Endothelial cell of umbilical vein (primary cell): ENCODE measurements around the gene RNU2-1. TPM values are rescaled to one million over a fixed set of nuclear protein-coding genes. Genes with fewer than 3 reads are reported as not detected.

Experiments
- BruUV-seq: library from RNA; stranded (reverse); fragments of 400-500 nt; replicated peaks from 2 replicates; lab custom pipeline; 2021; lab: Mats Ljungman, UMichigan
- CTCF ChIA-PET: fragments of 300-600, 350-600 bp; sonication (Branson Sonifier 250); formaldehyde crosslinking; loops from one replicate; lab custom pipeline; 2021; ENCODE audit warnings: antibody characterized with exemption, inconsistent platforms; lab: Charles Lee
- POLR2A ChIA-PET: fragments of 300-600, 350-600 bp; sonication (Branson Sonifier 250); formaldehyde crosslinking; loops from one replicate; lab custom pipeline; 2021; ENCODE audit warnings: antibody characterized with exemption, inconsistent platforms; lab: Charles Lee
- DNase-seq: peaks from one replicate; pipeline ENCODE4 v3.0.0-alpha.2; 2011; ENCODE audit warnings: low read depth, low spot score
- FAIRE-seq: peaks from 2 replicates; lab custom pipeline; 2011; peaks lifted over from hg19 to GRCh38; lab: Jason Lieb, UNC
- H2AFZ ChIP-seq: 2 replicates; pipeline ENCODE4 v1.6.0; 2012; ENCODE audit warnings: low read depth, low read length, control low read depth, inconsistent platforms
- H3K27ac ChIP-seq: 2 replicates; pipeline ENCODE4 v1.5.1; 2011; ENCODE audit warnings: low read depth, mild to moderate bottlenecking, control low read depth, low read length, moderate library complexity; ENCODE audit not compliant: insufficient read depth
- H3K27me3 ChIP-seq, 2 experiments: 2 replicates each; pipeline versions ENCODE4 v1.6.0 to v1.6.1; 2011; ENCODE audit warnings: low read length in 2 of 2, mixed read lengths in 1 of 2; ENCODE audit not compliant: control insufficient read depth in 2 of 2, insufficient read depth in 2 of 2
- H3K36me3 ChIP-seq, 2 experiments: 2 replicates in 1 of 2; 3 replicates in 1 of 2; pipeline ENCODE4 v1.5.1; 2011; ENCODE audit warnings: low read length in 2 of 2, mild to moderate bottlenecking in 1 of 2, moderate library complexity in 1 of 2; ENCODE audit not compliant: control insufficient read depth in 2 of 2, insufficient read depth in 2 of 2; ENCODE audit errors: extremely low read depth in 1 of 2
- H3K4me1 ChIP-seq: 3 replicates; pipeline ENCODE4 v1.5.1; 2011; ENCODE audit warnings: mild to moderate bottlenecking, low read length; ENCODE audit not compliant: control insufficient read depth, insufficient read depth; ENCODE audit errors: extremely low read depth
- H3K4me2 ChIP-seq: 2 replicates; pipeline ENCODE4 v1.6.1; 2011; ENCODE audit warnings: low read length, control low read depth, mixed read lengths; ENCODE audit not compliant: insufficient read depth
- H3K4me3 ChIP-seq, 3 experiments: fragments of 200-600 bp in 1 of 3; sonication (generic), shearing (Covaris generic) in 1 of 3; replicated peaks in 1 of 3; 2 replicates each; pipeline ENCODE4 v1.5.1; 2011 to 2016; ENCODE audit warnings: control low read depth in 3 of 3, low read length in 3 of 3, mild to moderate bottlenecking in 2 of 3, inconsistent platforms in 1 of 3, low read depth in 1 of 3, moderate library complexity in 1 of 3; ENCODE audit not compliant: insufficient read depth in 1 of 3
- H3K79me2 ChIP-seq: 2 replicates; pipeline ENCODE4 v1.6.0; 2012; ENCODE audit warnings: low read length, inconsistent platforms; ENCODE audit not compliant: control insufficient read depth, insufficient read depth
- H3K9ac ChIP-seq: replicated peaks from 2 replicates; pipeline ENCODE3; 2011; ENCODE audit warnings: low read length, control low read depth; ENCODE audit not compliant: insufficient read depth; ENCODE audit errors: extremely low read depth
- H3K9me1 ChIP-seq: replicated peaks from 3 replicates; pipeline ENCODE4 v1.6.0; 2011; ENCODE audit warnings: mild to moderate bottlenecking, low read length; ENCODE audit not compliant: control insufficient read depth, insufficient read depth; ENCODE audit errors: extremely low read depth
- H3K9me3 ChIP-seq: replicated peaks from 2 replicates; pipeline ENCODE4 v1.5.1; 2012; ENCODE audit warnings: low read length, inconsistent platforms; ENCODE audit not compliant: control insufficient read depth, insufficient read depth
- H4K20me1 ChIP-seq: replicated peaks from 2 replicates; pipeline ENCODE3; 2011; ENCODE audit warnings: mild to moderate bottlenecking, low read length; ENCODE audit not compliant: control insufficient read depth, insufficient read depth; ENCODE audit errors: extremely low read depth
- CTCF ChIP-seq, 2 donors: IDR thresholded peaks; 1 replicate in 1 of 2; 2 replicates in 1 of 2; pipeline ENCODE4 v1.5.1; 2011; ENCODE audit warnings: low read length in 2 of 2, mild to moderate bottlenecking in 2 of 2, moderate library complexity in 2 of 2, control low read depth in 1 of 2, inconsistent platforms in 1 of 2, low read depth in 1 of 2; ENCODE audit not compliant: insufficient read depth in 1 of 2; ENCODE audit errors: extremely low read depth in 1 of 2
- EZH2 ChIP-seq: IDR thresholded peaks from 2 replicates; pipeline ENCODE4 v1.6.1; 2012; ENCODE audit warnings: borderline replicate concordance, low read depth, mild to moderate bottlenecking, moderate library complexity, low read length, inconsistent platforms; ENCODE audit not compliant: severe bottlenecking
- FOS ChIP-seq: IDR thresholded peaks from 2 replicates; pipeline ENCODE4 v1.6.1; 2011; ENCODE audit warnings: mild to moderate bottlenecking, low read length, moderate library complexity, borderline replicate concordance; ENCODE audit not compliant: insufficient read depth
- GATA2 ChIP-seq: IDR thresholded peaks from 2 replicates; pipeline ENCODE4 v1.7.0; 2011; ENCODE audit warnings: low read depth, mild to moderate bottlenecking, moderate library complexity, mixed read lengths, low read length; ENCODE audit not compliant: insufficient read length, insufficient read depth
- MYC ChIP-seq: IDR thresholded peaks from one replicate; pipeline ENCODE4 v1.6.1; 2011; ENCODE audit warnings: mild to moderate bottlenecking, low read depth, low read length
- POLR2A ChIP-seq: IDR thresholded peaks from 2 replicates; pipeline ENCODE4 v1.6.1; 2012; ENCODE audit warnings: low read depth, mild to moderate bottlenecking, control low read depth, low read length
- POLR2AphosphoS5 ChIP-seq: IDR thresholded peaks from 2 replicates; pipeline ENCODE4 v1.6.1; 2012; ENCODE audit warnings: low read depth, mild to moderate bottlenecking, control low read depth, low read length, moderate library complexity; ENCODE audit not compliant: insufficient read depth
- dilution Hi-C: fragments of 300-500 bp; cut with MboI; formaldehyde crosslinking; loops from one replicate; pipeline ENCODE4 v1.15.0; 2019; ENCODE audit warnings: low sequenced_read_pairs; ENCODE audit not compliant: extremely low pct_ligation_motif_present
- intact Hi-C: fragments of 100-400 bp; cut with micrococcal nuclease; formaldehyde crosslinking; loops from one replicate; pipeline ENCODE4 v1.10.0; 2022
- polyA plus RNA-seq, 4 experiments: library from polyadenylated mRNA; depleted of rRNA in 3 of 4; stranded (reverse) in 3 of 4; unstranded in 1 of 4; fragments of >200 nt; gene quantifications; 2 replicates each; pipeline versions ENCODE4 v1.2.1 to v1.2.3, GENCODE V29; 2011 to 2012; ENCODE audit warnings: missing spikeins in 1 of 4
- total RNA-seq: library from RNA; stranded (reverse); gene quantifications from 2 replicates; pipeline ENCODE4 v1.2.3, GENCODE V29; 2021
- TF ChIP-seq, protein P1 (sequence below): IDR thresholded peaks from 2 replicates; pipeline ENCODE4 v1.6.1; 2011; ENCODE audit not compliant: insufficient read depth, insufficient read length

RNU2-1 gene
- total and polyA plus RNA-seq, 2 donors (not counting 3 experiments of a cell fraction or from before 2014, with no cell fraction given): 3,596 TPM; not detected in 1

DNA sequence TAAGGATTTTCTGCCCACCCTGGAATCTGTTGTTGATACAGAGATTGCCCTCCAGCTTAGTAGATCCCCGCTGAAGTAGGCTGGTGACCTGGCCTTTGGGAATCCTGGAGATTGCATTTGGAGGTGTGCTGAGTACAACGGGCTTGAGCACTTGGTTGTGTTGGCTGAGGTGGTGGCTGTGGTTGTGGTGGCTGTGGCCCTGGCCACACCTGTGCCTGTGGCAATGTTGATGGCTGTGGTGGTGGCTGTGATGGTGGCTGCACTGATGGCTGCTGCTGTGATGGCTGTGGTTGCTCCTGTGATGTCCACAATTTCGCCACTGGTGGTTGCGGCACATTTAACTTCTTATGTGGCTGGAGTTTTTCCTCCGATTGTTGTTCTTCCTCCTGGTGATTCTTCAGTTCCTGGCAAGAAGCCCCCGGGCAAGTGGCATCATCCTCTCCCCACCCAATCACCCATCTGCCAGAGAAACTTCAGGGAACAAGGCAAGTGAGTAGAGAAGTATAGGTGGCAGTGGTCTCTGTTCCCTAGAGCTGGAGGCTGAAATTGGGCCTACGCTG is 9.6 kb downstream of the RNU2-1 start:
- CTCF ChIA-PET: no interaction called here
- intact Hi-C loops: no loop called here

More for the DNA sequence above, 9.6 kb downstream of the RNU2-1 start:
- Histone ChIP-seq H3K79me2 (no peaks in the 10 kb centered on the region), H3K9me1 (no peaks in the 10 kb centered on the region), H3K4me3 (no peak overlapping the region), H3K4me2 (no peak overlapping the region), H3K4me1 (no peaks in the 10 kb centered on the region), H3K36me3 (peaks cover 0 to 2% of the 10 kb centered on the region in 2 experiments), H3K9ac (no peak overlapping the region), H3K27ac (no peak overlapping the region), H2AFZ (no peak overlapping the region), H3K27me3 (no peaks in the 10 kb centered on the region), H3K9me3 (no peaks in the 10 kb centered on the region), H4K20me1 (no peaks in the 10 kb centered on the region)
- POLR2A ChIA-PET: no interaction called here
- DNase-seq (no peak), FAIRE-seq (no peak)
- dilution Hi-C loops: no loop called here
- BruUV-seq: no TSS peak
- TF ChIP-seq EZH2 (no peak), POLR2AphosphoS5 (no peak), POLR2A (no peak), MYC (no peak), GATA2 (no peak), CTCF (IDR thresholded peaks at IDR 0.05; ENCODE audit: extremely low read depth in 1 of 2, insufficient read depth in 1 of 2, low read depth in 1 of 2, low read length in 2 of 2) (no peak), FOS (no peak)
- TF ChIP-seq, protein P1, sequence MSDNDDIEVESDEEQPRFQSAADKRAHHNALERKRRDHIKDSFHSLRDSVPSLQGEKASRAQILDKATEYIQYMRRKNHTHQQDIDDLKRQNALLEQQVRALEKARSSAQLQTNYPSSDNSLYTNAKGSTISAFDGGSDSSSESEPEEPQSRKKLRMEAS: no peak
